ENCODE results near the gene GPC3.

GRCh38 chrX:133726642-133727041 lies 258.8 kb downstream of the GPC3 start:
- TF ChIP-seq USF2 (IDR thresholded peaks at IDR 0.05) = no peak
- no peak for TF ChIP-seq EP300 (IDR thresholded peaks at IDR 0.05)
- TF ChIP-seq CTCF (IDR thresholded peaks at IDR 0.05) = no peak
- TF ChIP-seq KDM1A (IDR thresholded peaks at IDR 0.05; ENCODE audit: low read depth) = no peak
- TF ChIP-seq ZC3H11A (IDR thresholded peaks at IDR 0.05) = no peak
- TF ChIP-seq ZFP36 (IDR thresholded peaks at IDR 0.05; ENCODE audit: borderline replicate concordance, partially characterized antibody) = no peak
- TF ChIP-seq JUNB (IDR thresholded peaks at IDR 0.05) = no peak
- TF ChIP-seq, protein P1, sequence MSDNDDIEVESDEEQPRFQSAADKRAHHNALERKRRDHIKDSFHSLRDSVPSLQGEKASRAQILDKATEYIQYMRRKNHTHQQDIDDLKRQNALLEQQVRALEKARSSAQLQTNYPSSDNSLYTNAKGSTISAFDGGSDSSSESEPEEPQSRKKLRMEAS (IDR thresholded peaks at IDR 0.05) = no peak
